Neural cell (in vitro differentiated cells): Measurements from ENCODE around the gene HOXA1.

ENCODE experiments used
- EP300 ChIP-seq: fragments of 450-650 bp; conservative IDR thresholded peaks from 2 replicates; pipeline ENCODE4 v1.6.1; 2014; ENCODE audit warnings: antibody characterized with exemption, mild to moderate bottlenecking, moderate library complexity; ENCODE audit not compliant: poor library complexity, severe bottlenecking
- EZH2 ChIP-seq: fragments of 200-600, 300-800 bp; shearing (Covaris generic), sonication (generic); IDR thresholded peaks from 2 replicates; pipeline ENCODE4 v1.6.1; 2014; ENCODE audit warnings: antibody characterized with exemption, low read length, borderline replicate concordance, mild to moderate bottlenecking; ENCODE audit not compliant: insufficient read depth, poor library complexity, severe bottlenecking
- MXI1 ChIP-seq: fragments of 450-650 bp; conservative IDR thresholded peaks from 2 replicates; pipeline ENCODE4 v1.6.1; 2014; ENCODE audit warnings: antibody characterized with exemption, mild to moderate bottlenecking; ENCODE audit not compliant: poor library complexity, severe bottlenecking
- POLR2AphosphoS5 ChIP-seq: IDR thresholded peaks from 2 replicates; pipeline ENCODE4 v1.6.1; 2012
- RAD21 ChIP-seq: fragments of 450-650 bp; conservative IDR thresholded peaks from 2 replicates; pipeline ENCODE4 v1.6.1; 2014; ENCODE audit warnings: antibody characterized with exemption, mild to moderate bottlenecking, moderate library complexity
- TAF1 ChIP-seq: IDR thresholded peaks from 2 replicates; pipeline ENCODE4 v1.6.1; 2012; ENCODE audit warnings: low read depth
- TF ChIP-seq, protein P1 (sequence below): fragments of 450-650 bp; IDR thresholded peaks from 2 replicates; pipeline ENCODE4 v1.5.1; 2014; ENCODE audit warnings: antibody characterized with exemption, mild to moderate bottlenecking, moderate library complexity; ENCODE audit not compliant: poor library complexity, severe bottlenecking
- TF ChIP-seq, protein P2 (sequence below): IDR thresholded peaks from 2 replicates; pipeline ENCODE4 v1.6.1; 2012; ENCODE audit warnings: borderline replicate concordance

DNA sequence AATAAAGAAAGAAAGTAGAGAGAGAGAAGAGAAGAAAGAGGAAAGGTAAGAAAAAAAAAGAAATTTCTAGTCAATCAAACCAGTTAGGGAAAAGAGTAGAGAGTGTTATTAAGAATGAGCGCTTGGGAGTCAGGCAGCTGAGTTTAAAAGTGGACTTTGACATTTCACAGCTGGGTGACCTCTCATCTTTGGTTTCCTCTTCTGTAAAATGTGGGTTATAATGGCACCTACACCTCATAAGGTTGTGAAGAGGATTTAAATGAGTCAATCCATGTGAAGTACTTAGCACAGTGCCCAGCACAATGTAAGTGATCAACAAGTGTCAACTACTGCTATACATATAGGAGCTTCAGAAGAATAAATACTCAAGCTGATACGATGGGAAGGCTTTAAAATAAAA is 12.2 kb downstream of the HOXA1 start:
- TF ChIP-seq, protein P1, sequence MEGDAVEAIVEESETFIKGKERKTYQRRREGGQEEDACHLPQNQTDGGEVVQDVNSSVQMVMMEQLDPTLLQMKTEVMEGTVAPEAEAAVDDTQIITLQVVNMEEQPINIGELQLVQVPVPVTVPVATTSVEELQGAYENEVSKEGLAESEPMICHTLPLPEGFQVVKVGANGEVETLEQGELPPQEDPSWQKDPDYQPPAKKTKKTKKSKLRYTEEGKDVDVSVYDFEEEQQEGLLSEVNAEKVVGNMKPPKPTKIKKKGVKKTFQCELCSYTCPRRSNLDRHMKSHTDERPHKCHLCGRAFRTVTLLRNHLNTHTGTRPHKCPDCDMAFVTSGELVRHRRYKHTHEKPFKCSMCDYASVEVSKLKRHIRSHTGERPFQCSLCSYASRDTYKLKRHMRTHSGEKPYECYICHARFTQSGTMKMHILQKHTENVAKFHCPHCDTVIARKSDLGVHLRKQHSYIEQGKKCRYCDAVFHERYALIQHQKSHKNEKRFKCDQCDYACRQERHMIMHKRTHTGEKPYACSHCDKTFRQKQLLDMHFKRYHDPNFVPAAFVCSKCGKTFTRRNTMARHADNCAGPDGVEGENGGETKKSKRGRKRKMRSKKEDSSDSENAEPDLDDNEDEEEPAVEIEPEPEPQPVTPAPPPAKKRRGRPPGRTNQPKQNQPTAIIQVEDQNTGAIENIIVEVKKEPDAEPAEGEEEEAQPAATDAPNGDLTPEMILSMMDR, result no peak
- TF ChIP-seq EP300 (no peak), POLR2AphosphoS5 (no peak), EZH2 (no peak), RAD21 (no peak), TAF1 (no peak), MXI1 (no peak)
- TF ChIP-seq, protein P2, sequence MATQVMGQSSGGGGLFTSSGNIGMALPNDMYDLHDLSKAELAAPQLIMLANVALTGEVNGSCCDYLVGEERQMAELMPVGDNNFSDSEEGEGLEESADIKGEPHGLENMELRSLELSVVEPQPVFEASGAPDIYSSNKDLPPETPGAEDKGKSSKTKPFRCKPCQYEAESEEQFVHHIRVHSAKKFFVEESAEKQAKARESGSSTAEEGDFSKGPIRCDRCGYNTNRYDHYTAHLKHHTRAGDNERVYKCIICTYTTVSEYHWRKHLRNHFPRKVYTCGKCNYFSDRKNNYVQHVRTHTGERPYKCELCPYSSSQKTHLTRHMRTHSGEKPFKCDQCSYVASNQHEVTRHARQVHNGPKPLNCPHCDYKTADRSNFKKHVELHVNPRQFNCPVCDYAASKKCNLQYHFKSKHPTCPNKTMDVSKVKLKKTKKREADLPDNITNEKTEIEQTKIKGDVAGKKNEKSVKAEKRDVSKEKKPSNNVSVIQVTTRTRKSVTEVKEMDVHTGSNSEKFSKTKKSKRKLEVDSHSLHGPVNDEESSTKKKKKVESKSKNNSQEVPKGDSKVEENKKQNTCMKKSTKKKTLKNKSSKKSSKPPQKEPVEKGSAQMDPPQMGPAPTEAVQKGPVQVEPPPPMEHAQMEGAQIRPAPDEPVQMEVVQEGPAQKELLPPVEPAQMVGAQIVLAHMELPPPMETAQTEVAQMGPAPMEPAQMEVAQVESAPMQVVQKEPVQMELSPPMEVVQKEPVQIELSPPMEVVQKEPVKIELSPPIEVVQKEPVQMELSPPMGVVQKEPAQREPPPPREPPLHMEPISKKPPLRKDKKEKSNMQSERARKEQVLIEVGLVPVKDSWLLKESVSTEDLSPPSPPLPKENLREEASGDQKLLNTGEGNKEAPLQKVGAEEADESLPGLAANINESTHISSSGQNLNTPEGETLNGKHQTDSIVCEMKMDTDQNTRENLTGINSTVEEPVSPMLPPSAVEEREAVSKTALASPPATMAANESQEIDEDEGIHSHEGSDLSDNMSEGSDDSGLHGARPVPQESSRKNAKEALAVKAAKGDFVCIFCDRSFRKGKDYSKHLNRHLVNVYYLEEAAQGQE, result no peak
